Ishikawa (cell line): ENCODE results near the gene BCL2L13.

Experiments
- CEBPB ChIP-seq: IDR thresholded peaks from 2 replicates; pipeline ENCODE4 v1.6.1; 2012
- CREB1 ChIP-seq: IDR thresholded peaks from 2 replicates; pipeline ENCODE4 v1.6.1; 2012; ENCODE audit warnings: low read depth
- EGR1 ChIP-seq: IDR thresholded peaks from 2 replicates; pipeline ENCODE4 v1.6.1; 2012
- EP300 ChIP-seq: IDR thresholded peaks from 2 replicates; pipeline ENCODE4 v1.6.1; 2012; ENCODE audit warnings: borderline replicate concordance
- FOXM1 ChIP-seq: IDR thresholded peaks from 2 replicates; pipeline ENCODE4 v1.6.1; 2012; ENCODE audit warnings: low read depth, borderline replicate concordance
- NFIC ChIP-seq: IDR thresholded peaks from 2 replicates; pipeline ENCODE4 v1.6.1; 2012
- RAD21 ChIP-seq: IDR thresholded peaks from 2 replicates; pipeline ENCODE4 v1.6.1; 2012; ENCODE audit warnings: low read depth
- REST ChIP-seq: IDR thresholded peaks from 2 replicates; pipeline ENCODE4 v1.6.1; 2012; ENCODE audit warnings: low read depth, mild to moderate bottlenecking
- TAF1 ChIP-seq: IDR thresholded peaks from 2 replicates; pipeline ENCODE4 v1.6.1; 2012; ENCODE audit warnings: low read depth, mild to moderate bottlenecking
- TCF12 ChIP-seq: IDR thresholded peaks from 2 replicates; pipeline ENCODE4 v1.6.1; 2012; ENCODE audit warnings: low read depth
- TEAD4 ChIP-seq: IDR thresholded peaks from 2 replicates; pipeline ENCODE4 v1.6.1; 2012
- USF1 ChIP-seq: IDR thresholded peaks from 2 replicates; pipeline ENCODE4 v1.6.1; 2012
- YY1 ChIP-seq: IDR thresholded peaks from 2 replicates; pipeline ENCODE4 v1.6.1; 2012; ENCODE audit warnings: low read depth
- ZBTB7A ChIP-seq: IDR thresholded peaks from 2 replicates; pipeline ENCODE4 v1.6.1; 2012; ENCODE audit warnings: low read depth
- TF ChIP-seq, protein P1 (sequence below): IDR thresholded peaks from 2 replicates; pipeline ENCODE4 v1.6.1; 2012

Gene BCL2L13

DNA sequence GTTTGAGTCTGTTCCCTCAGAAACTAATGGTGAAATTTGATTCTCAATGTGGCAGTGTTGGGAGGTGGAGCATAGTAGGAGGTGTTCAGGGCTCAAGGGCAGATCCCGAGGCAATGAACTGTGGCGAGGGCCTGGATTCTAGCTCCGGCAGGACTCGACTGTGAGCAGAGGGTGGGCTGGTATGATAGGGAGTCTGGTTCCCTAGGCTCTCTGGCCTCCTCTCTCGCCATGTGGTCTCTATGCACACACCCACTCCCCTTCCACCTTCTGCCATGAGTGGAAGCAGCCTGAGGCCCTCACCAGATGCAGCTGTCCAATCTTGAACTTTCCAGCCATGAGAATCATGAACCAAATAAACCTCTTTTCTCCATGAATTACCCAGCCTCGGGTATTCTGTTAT is 42.3 kb upstream of the BCL2L13 start:
- TF ChIP-seq USF1 = no peak
- TF ChIP-seq REST = no peak

DNA sequence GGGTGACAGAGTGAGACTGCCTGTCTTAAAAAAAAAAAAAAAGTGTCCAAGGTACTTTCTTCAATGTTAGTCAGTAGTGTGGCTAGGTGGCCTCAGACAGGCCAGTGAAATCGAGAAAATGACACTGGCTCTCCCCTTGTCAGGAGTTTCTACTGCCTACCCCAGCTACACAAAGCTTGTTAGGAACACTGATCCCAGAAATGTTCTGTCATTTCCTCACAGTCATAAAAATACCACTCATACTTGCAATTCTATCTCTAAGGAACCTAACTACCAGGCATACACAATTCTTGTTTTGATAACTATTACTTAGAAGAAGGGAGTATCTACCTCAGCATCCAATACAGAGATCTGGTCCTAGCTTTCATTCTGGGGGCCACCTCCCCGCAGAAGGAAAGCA is 41.3 kb upstream of the BCL2L13 start:
- TF ChIP-seq EGR1 = no peak
- TF ChIP-seq, protein P1, sequence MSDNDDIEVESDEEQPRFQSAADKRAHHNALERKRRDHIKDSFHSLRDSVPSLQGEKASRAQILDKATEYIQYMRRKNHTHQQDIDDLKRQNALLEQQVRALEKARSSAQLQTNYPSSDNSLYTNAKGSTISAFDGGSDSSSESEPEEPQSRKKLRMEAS = no peak
- TF ChIP-seq ZBTB7A = no peak
- no peak for TF ChIP-seq RAD21
- no peak for TF ChIP-seq TCF12
- TF ChIP-seq YY1 = no peak
- TF ChIP-seq CREB1 = no peak
- no peak for TF ChIP-seq REST
- no peak for TF ChIP-seq TAF1
- TF ChIP-seq FOXM1 = no peak
- TF ChIP-seq EP300 = no peak
- no peak for TF ChIP-seq TEAD4
- no peak for TF ChIP-seq CEBPB
- TF ChIP-seq NFIC = no peak
- TF ChIP-seq USF1 = no peak

- TF ChIP-seq TCF12 = no peak
- no peak for TF ChIP-seq RAD21
- TF ChIP-seq USF1 = no peak
- no peak for TF ChIP-seq YY1
- no peak for TF ChIP-seq TAF1
Observed at GRCh38 chr22:17598318-17598717, 40.2 kb upstream of the BCL2L13 start.

DNA sequence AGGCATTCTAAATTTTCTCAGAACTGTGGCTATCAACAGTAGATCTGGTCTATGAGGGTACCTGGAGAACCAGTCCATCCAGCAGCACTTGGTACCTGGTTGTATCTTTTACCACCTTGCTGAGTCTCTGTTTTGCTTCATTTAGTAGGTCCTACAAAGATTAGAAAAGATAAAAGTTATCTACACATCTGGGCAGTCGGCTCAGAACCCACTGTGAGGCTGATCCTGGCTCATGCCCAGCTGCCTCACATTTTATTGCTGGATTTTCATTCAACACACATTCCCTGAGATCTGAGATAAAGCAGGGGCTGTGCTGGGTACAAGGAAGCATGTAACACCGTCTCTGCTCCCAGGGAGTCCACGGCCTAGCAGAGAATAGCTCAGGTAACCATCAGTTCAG is 37.5 kb upstream of the BCL2L13 start:
- TF ChIP-seq NFIC (no peak), ZBTB7A (no peak), USF1 (no peak)

DNA sequence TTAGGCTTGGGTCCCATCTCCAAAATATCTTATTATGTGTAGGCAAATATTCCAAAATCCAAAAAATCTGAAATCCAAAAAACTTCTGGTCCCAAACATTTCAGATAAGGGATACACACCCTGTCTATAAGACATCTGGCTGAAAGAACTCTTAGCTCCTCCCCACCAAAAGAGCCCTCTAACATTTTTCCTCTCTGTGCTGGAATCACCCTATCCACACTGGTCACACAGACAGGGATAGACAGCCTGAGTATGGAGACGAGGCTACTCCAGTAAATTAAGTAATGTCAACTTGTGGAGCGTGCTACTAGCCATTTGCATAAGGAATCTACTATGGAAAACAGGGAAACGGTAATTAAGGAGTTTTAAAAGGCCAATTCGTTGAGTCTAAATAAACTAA is 34.9 kb upstream of the BCL2L13 start:
- TF ChIP-seq RAD21 (no peak), USF1 (no peak), TCF12 (no peak), EP300 (no peak)

- no peak for TF ChIP-seq RAD21
- TF ChIP-seq FOXM1 = no peak
- no peak for TF ChIP-seq REST
- no peak for TF ChIP-seq TEAD4
- TF ChIP-seq EGR1 = no peak
- TF ChIP-seq NFIC = no peak
- TF ChIP-seq EP300 = no peak
- TF ChIP-seq ZBTB7A = no peak
- no peak for TF ChIP-seq CREB1
- no peak for TF ChIP-seq USF1
- TF ChIP-seq, protein P1 = no peak
- TF ChIP-seq YY1 = no peak
Observed at GRCh38 chr22:17606496-17606895, 32.1 kb upstream of the BCL2L13 start.
